ENCODE results near the gene LTC4S. TPM values are rescaled to one million over a fixed set of nuclear protein-coding genes. Genes with fewer than 3 reads are reported as not detected.

Gene LTC4S
- total and polyA plus RNA-seq, 2 experiments from 2014 or later, result 5.8 to 10.1 TPM

GRCh38 chr5:179803651-179804554 is 10.1 kb downstream of the LTC4S start:
- peaks cover 30% of the 10 kb centered on the region for H3K27me3 Mint-ChIP-seq (ENCODE audit: insufficient read depth, low read depth, poor library complexity)
- H3K36me3 Mint-ChIP-seq (ENCODE audit: low read depth), result peaks cover 19% of the 10 kb centered on the region
- Histone ChIP-seq H2AFZ (no peak overlapping the region), H3K36me3 (ENCODE audit: insufficient read depth) (no peaks in the 10 kb centered on the region; the same call in 1 of the 2 replicates), H3F3A (replicated peaks; ENCODE audit: low read depth) (peaks cover 6% of the 10 kb centered on the region), H3K27me3 (ENCODE audit: insufficient read depth) (no peaks in the 10 kb centered on the region), H3K4me1 (ENCODE audit: insufficient read depth) (peaks cover 8% of the 10 kb centered on the region), H4K20me1 (replicated peaks; ENCODE audit: insufficient read depth) (peaks cover 17% of the 10 kb centered on the region), H3K27ac (ENCODE audit: low read depth) (no peak overlapping the region), H3K4me3 (no peak overlapping the region), H3K9me2 (ENCODE audit: insufficient read depth) (no peaks in the 10 kb centered on the region), H3K79me2 (replicated peaks; ENCODE audit: insufficient read depth) (peaks cover 22% of the 10 kb centered on the region), H3K4me2 (no peak overlapping the region)
- H3K4me1 Mint-ChIP-seq, result peaks cover 30% of the 10 kb centered on the region
- peak overlapping the region; percentile 80; the same call in 2 of the 3 replicates for H3K4me3 Mint-ChIP-seq
- DNase-seq (ENCODE audit: low spot score), result no peak
- TF ChIP-seq ETS1 (IDR thresholded peaks at IDR 0.05) (no peak), CTCF (conservative IDR thresholded peaks at IDR 0.05; ENCODE audit: low read depth in 2 of 2) (no peak), ZNF114 (CRISPR knock-in tag; IDR thresholded peaks at IDR 0.05) (no peak), NANOG (IDR thresholded peaks at IDR 0.05; ENCODE audit: borderline replicate concordance) (no peak), CREB1 (CRISPR knock-in tag; IDR thresholded peaks at IDR 0.05; ENCODE audit: low read depth) (no peak), EZH2 (IDR thresholded peaks at IDR 0.05; ENCODE audit: low read depth, unreplicated experiment) (no peak), EZH2phosphoT487 (IDR thresholded peaks at IDR 0.05; ENCODE audit: unreplicated experiment) (no peak), REST (IDR thresholded peaks at IDR 0.05; ENCODE audit: unreplicated experiment) (no peak), STAT1 (IDR thresholded peaks at IDR 0.05; ENCODE audit: unreplicated experiment) (no peak), ZNF462 (CRISPR knock-in tag; IDR thresholded peaks at IDR 0.05) (no peak), POLR2AphosphoS5 (IDR thresholded peaks at IDR 0.05; ENCODE audit: low read depth) (no peak), JUNB (IDR thresholded peaks at IDR 0.05; ENCODE audit: unreplicated experiment) (no peak), ZNF331 (CRISPR knock-in tag; IDR thresholded peaks at IDR 0.05; ENCODE audit: low read depth) (no peak)
- ATAC-seq, result no peak; the same call in 2 of the 3 replicates
- no peak overlapping the region for H3K27ac Mint-ChIP-seq
- no peaks in the 10 kb centered on the region for H3K9me3 Mint-ChIP-seq
